Putamen (tissue), 1 donor: Measurements from ENCODE around the gene PRM2.

Source experiments
- DNase-seq: peaks from one replicate; pipeline ENCODE4 v3.0.0-alpha.2; 2016; ENCODE audit warnings: low spot score

Gene PRM2, protein sequence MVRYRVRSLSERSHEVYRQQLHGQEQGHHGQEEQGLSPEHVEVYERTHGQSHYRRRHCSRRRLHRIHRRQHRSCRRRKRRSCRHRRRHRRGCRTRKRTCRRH

DNA sequence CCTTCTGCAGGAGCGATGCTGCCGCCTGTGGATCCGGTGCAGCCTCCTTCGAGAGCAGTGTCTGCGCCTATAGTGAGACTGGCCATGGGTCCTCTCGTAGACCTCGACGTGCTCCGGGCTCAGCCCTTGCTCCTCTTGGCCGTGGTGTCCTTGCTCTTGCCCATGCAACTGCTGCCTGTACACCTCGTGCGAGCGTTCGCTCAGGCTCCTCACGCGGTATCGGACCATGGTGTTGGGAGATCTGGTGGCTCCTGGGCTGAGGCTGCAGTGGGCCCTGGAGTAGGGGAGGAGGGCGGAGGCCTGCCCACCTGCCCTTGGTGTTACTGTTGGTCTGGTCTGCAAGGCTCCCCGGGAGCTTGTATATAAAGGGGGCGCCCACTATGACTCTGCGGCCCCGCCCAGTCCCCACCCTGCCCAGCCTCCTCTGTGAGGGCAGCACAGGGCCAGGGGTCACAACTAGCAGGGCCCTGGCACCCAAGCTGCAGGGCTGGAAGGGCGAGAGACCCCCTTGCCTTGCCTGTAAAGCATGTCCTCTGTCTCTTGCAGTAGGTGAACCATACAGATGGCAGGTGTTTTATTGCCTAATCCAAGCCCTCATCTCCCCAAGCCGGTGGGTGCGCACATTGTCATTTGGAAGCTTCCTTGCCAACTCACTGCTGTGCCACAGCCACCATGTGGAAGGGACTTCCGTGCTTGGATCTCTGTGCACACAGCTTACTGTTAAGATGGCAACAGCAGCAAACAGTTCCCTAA is at the start of gene PRM2:
Gene PRM2, minus strand, starts transcription at position 338 of the 753 bp plus-strand sequence. Its CDS starts 110 bp downstream, at position 228.
- no peak for DNase-seq

DNA sequence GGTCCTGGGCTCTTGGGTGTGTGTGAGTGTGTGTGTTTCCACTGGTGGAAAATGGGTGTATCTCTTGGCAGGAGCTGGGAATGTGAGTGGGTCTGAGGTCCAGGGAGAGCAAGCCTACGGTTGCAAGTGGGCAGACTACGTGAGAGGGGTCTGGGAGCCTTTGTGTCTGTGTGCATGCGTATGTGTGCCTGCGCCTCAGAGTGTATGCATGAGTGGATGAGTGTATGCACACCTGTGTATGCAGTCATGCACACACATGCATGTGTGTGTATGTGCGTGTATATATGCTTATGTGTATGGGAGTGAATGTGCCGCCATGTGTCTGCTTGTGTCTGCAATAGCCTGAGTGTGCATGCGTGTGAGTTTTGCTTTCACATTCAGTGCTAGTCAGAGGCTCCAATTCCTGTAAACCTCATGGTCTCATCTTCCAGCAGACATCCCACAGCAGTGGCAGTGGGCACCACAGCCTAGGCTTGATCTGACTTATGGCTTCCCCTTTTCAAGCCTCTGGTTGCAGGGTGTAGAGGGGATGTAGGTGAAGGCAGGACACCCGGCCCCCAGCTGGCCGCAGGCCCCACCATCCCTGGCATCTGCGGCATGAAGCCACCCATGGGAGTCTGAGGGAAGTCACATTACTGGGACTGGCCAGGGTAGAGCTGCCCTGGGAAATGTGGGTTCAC is 49.3 kb upstream of the PRM2 start:
- no peak for DNase-seq

DNA sequence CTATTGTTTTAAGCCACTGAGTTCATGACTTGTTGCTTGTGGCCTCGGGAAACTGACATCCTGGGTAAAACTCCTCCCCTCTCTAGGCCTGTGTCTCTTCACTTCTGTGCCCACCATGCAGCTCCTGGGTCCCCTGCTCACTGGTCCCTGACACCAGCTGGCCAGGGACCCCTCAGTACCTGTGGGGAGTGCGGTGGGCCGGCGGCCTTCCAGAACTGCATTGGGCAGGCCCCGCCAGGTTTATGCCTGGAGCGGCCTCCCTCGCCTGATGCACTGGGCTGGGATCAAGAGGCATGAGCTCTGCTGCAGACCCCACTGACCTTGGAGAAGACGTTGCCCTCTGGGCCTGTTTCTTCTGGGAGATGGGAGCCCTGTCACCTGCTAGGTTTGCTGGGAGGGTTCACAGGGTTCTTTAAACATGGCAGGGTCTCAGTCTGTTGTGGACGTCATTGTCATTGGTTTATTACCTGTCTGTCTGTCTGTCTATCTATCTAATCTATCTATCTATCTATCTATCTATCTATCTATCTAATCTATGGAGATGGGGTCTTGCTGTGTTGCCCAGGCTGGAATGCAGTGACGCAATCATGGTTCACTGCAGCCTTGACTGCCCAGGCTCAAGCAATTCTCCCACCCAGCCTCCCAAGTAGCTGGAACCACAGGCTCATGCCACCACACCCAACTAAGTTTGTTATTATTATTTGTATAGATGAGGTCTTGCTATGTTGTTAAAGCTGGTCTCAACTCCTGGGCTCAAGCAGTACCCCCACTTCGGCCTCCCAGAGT is 47.5 kb upstream of the PRM2 start:
- no peak for DNase-seq

DNA sequence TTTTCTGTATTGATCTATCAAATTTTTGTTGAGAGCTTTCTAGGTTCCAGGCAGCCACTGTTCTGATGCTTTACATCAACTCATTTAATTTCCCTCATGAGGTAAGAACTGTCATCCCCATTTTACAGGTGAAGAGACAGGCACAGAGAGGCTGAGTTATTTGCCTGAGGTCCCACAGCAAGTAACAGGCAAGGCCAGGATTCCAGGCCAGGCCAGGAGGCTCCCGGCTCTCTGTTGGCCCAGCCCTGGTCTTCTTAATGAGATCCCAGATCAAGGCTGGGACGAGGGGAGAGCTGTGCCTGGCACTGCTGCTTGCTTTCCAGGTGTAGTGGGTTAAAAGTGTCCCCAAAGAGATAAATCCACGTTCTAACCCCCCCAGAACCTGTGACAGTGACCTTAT is 46.5 kb upstream of the PRM2 start:
- DNase-seq: no peak

DNA sequence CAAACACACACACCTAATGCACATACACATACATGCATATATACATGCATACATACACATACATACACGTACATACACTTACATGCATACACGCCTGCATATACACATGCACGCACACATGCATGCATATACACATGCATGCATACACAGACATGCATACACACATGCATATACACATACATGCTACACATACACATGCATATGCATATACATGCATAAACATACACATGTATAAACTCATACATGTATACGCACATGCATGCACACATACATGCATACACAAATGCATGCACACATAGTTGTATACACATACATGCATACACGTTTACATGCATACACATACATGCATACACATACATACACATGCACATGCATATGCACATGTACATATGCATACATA is 45.4 kb upstream of the PRM2 start:
- DNase-seq: no peak

DNA sequence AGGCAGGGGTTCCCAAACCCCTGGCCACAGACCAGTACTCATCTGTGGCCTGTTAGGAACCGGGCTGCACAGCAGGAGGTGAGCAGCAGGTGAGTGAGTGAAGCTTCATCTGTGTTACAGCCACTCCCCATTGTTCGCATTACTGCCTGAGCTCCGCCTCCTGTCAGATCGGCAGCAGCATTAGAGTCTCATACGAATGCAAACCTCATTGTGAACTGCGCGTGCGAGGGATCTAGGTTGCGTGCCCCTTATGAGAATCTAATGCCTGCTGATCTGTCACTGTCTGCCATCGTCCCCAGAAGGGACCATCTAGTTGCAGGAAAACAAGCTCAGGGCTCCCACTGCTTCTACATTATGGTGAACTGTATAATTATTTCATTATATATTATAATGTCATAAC is 43.9 kb upstream of the PRM2 start:
- no peak for DNase-seq

DNA sequence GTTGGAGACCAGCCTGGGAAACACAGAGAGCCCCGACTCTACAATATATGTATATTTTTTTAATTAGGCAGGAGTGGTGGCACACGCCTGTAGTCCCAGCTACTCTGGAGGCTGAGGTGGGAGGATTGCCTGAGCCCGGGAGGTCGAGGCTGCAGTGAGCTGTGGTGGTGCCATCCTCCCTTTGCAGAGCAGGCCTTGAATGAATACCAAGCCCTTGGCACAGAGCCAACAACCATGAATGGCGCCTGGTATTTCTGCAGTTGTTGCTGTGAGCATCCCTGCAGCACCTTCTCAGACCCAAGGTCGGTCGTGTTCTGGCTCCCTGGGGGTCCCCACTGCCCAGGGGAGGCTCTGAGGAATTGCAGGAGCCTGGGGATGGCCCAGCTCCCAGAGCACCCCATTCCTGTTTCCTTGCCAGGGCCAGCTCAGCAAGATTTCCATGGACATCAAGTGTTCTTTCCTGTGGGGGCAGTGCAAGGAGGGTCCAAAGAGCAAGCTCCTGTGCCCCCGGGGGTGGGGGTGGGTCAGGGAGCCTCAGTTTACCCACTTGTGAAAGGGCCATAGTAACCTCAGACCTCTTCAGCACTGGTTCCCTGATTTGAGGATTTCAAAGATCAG is 43.4 kb upstream of the PRM2 start:
- no peak for DNase-seq

DNA sequence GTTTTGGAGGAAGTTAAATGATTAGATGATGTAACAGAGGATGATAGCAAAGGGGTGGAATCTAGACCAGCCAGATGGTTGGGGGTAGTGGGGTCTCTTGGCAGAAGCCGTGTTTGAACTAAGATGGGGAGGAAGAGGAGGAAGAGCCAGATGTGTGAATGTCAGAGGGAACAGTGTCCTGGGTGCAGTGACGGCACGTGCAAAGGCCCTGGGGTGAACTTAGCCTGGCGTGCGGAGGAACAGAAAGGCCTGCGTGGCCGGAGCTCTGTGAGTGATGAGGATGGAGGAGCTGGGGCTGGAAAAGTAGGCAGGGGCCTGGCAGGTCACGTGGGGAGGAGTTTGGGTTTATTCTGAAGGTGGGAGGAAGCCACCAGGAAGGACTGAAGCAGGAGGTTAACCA is 42.5 kb upstream of the PRM2 start:
- no peak for DNase-seq

DNA sequence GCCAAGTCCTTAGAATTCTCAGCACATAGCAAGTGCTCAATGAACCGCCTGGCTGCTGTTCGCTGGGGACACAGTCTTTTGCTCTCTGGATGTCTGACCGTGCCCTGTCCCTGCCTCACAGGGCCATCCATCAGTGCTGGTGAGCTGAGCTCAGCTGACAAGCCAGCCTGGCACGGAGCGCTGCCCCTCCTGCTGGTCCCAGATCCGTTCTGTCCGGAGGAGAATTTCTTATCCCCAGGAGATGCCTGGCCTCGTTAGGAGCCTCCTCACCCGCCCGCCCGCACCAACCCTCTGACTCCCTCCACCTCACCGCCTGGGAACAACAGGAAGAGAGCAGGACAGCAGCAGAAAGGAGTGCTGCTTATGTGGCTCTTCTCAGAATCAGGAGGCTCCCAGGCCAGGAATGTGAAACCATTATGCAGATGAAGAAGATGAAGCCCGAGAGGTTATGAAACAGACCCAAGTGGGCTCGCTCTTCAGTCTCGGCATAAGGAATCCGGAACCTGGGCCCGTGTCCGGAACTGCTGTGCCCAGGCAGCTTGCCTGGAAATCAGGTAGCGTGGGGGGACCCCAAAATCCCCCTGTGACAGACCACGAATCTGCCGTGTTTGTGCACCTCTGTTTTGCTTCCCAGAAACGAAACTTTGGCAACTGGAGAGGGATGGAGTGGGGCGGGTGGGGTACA is 40.2 kb upstream of the PRM2 start:
- no peak for DNase-seq

DNA sequence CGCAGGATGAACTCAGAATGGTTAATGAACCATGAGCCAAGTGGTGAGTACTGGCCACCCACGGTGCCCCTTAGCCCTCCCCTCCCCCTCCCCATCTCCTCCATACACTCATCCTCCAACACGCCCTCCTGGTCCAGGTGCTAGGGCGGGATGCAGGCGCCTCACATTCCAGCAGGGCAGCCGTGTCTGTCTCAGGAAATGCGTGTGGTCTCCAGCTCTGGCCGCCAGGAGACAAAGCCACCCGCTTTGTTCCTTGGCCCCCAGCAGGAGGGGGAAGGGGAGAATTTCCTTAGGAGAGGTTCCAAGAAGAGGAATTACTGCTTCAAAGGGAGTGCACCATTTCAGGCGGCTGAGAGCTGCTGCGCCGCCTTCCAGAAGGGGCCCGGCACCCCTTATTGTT is 39.2 kb upstream of the PRM2 start:
- DNase-seq: no peak

DNA sequence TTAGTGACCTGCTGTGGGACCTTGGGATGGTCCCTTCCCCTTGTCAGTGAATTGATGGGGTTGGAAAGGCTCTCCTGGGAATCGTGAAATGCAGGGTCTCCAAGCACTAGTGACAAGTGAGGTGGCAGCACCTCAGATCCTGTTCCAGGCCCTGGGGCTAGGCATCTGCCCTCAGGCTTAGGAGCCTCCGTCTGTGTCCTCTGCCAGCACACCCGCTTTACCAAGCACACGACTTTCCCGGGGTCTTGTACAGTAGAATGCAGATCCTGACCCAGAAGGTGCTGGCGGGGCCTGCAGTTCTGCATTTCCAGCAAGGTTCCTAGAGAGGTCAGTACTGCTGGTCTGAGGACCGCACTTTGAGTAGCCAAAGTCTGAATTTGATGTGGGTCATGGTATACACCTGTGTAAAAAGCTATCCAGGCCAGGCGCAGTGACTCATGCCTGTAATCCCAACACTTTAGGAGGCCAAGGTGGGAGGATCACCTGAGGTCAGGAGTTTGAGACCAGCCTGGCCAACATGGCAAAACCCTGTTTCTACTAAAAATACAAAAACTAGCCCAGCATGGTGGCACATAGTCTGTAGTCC is 38.1 kb upstream of the PRM2 start:
- no peak for DNase-seq

DNA sequence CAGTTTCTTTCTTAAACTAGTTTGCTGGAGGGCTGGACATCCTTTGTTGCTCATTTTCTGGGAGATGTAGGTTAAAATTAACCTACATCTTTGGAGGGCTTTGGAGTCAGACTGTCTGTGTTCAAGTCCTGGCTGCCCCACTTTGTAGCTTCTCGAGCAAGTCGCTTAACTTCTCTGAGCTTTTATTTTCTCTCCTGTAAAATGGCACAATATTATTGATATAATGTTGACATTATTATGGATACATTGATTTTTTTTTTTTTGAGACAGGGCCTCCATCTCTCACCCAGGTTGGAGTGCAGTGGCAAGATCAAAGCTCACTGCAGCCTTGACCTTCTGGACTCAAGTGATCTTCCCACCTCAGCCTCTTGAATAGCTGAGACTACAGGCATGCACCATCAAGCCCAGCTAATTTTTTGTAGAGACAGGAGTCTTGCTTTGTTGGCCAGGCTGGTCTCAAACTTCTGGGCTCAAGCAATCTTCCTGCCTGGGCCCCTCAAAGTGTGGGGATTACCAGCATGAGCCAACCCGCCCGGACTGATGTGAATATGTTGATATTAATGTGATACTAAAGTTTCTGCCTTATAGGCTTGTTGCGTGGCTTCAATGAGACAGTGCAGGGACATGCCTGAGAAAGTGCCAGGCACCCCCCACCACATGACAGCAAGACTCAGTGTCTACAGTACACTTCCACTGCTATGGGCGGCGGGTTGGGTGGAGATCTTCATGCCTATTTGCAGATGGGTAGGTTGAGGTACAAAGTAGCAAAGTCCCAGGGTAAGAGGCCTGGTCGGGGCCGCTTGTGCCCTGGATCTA is 37.4 kb upstream of the PRM2 start:
- DNase-seq: no peak

DNA sequence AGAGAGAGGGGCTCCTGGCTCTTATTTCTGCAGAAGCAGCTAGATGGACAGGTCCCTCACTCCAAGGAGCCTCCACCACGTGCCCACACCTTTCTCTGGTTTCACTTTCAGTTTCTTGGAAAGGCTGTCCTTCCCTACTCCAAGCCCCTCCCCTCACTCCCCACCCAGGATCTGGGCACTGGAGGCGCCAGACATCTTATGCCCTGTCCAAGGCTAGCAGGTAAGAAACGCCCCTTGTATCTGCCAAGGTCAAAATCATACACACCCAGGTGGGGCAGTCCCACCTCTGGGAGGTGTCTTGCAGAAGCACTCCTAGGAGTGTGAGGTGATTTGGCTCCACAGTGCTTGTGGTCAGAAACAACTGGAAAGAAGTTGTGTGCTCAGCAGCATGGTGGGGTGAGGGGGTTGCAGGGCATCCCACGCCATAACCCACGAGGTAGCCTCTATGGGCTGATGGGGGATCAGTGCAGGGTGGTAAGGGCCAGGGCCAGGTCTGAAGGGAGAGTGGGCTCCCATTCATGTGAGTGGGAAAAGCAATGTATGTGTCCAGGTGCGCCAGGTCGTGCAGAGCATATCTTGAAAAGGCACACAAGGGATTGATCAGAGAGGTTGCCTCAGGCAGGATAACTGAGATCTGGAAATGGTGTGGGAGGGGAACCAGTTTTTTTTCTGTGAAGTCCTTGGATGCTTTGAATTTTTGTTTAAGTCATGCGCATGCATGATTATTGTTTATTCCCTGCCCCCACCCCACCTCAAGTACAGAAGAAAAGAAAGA is 36.6 kb upstream of the PRM2 start:
- DNase-seq: no peak

DNA sequence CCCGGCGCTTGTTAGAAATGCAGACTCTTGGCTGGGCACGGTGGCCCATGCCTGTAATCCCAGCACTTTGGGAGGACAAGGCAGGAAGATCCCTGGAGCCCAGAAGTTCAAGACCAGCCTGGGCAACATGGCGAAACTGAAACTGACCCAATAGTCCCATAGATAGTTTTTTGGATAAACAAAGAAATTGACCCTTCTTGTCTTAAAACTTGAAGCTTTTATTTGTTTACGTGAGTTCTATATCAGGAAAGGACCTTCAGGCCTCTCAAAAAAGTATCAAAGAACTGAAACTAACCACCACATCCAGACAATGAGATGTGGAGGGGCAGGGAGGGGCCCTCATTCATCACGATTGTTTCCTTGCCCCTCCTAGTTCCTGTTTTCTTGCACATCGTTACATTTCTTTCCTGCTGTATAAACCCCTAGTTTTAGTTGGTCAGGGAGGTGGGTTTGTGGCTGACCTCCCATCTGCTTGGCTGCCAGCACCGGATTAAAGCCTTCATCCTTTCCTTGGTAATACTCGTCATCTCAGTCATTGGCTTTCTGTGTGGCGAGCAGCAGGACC is 34.8 kb upstream of the PRM2 start:
- DNase-seq: no peak

DNA sequence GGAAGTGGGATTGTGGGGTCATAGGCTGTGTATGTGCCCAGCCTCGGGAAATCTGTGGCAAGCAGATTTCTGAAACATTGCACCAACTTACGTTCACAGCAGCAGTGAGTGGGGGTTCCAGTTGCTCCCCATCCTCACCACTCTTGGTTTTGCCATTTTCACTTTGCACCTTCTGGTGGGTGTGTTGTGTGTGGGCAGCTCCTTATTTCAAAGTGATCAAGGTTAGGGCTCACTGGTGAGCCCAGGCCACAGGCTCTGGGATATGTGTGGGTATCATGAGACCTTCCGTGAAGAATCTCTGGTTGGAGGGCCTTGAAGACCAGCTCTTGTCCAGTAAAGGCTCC is 34.3 kb upstream of the PRM2 start:
- DNase-seq: no peak

DNA sequence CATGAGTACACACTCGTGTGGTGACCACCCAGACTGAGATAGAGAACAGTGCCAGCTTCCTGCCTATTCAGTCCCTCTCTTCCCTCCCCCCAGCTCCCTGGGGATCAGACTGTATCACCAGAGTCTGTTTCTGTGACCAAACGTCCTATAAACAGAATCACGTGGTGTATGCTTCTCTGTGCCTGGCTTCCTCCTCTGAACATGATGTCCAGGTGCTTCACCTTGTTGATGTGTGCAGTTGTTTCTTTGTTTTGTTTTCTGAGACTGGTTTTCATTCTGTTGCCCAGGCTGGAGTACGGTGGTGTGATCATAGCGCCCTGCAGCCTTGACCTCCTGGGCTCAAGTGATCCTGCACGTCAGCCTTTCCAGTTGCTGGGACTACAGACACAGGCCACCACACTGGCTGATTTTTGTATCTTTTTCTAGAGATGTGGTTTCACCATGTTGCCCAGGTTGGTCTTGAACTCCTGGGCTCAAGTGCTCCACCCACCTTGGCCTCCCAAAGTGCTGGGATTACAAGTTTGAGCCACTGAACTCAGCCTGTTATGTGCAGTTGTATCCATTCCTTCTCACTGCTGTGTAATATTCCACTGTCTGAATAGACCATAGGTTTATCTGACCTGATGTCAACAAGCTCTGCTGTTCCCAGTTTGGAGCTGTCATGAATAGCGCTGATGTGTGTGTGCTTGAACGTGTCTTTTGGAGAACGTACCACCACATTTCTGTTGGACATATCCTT is 33.8 kb upstream of the PRM2 start:
- DNase-seq: no peak

DNA sequence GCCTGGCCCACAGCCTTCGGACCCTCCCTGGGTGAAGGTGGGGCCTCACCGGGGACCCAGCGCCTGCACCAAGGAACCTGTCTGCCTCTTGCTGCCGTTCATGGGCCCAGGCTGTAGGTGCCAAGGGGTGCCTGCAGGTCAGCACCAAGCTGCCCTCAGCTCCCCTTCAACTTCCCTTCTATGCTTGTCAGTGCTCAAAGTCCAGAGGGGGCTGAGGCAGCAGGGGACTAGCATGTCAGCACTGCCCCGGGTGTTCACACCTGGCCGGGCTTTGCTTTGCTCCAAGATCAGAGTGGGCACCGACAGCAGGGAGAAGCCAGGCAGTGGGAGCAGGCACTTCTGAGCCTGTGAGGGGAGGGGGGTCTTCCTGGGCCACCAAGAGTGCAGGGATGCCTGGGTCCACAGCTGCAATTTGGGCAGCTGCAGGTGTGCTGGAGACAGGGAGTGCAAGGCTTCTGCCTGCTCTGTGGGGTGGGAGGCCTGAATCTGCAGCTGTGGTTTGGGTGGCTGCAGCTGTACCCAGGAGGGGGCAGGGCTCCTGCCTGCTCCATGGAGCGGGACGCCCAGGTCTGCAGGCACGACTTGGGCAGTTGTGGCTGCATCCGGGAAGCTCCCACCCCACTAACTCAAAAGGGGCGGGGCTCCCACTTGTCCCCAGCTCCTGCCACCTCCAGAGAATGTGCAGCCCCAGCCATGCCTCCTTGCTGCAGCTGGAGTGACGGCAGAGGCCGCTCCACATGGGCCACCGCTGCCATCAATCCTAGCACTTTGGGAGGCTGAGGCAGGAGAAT is 32.4 kb upstream of the PRM2 start:
- DNase-seq: no peak
